HG02759 (cell line): Measurements from ENCODE around the gene AGPS.
A peak's percentile ranks its signal among the peaks of the same experiment; 100 is the strongest.
"Not testable (repeated sequence)": the region's sequence is repeated elsewhere in the genome, so short reads cannot be mapped to it uniquely, and the experiment has no call there.

Source experiments
- ATAC-seq: cut with Tn5 transposase; IDR thresholded peaks from one replicate; pipeline ENCODE4 v1.9.1; 2021; ENCODE audit warnings: mild to moderate bottlenecking, moderate library complexity; ENCODE audit not compliant: unreplicated experiment

AGPS gene

DNA sequence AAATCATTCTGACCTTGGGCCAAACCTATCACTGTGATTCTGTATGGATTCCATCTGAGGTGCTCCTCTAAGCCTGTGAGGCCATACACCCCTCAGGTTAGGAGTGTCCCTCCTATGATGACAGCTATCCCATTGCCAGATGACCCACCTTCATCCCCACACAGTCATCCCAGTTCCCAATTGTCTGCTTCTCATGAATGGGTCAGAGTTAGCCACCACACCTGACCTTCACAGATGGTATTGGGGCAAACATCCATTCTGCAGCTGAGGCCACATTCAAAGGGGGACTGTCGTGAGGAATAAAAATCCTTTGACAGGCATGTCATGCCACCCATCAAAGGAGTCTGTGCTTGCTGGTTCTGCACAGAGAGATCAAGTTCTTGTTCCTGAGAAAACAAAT lies 155.2 kb downstream of the AGPS start:
- ATAC-seq: no peak

DNA sequence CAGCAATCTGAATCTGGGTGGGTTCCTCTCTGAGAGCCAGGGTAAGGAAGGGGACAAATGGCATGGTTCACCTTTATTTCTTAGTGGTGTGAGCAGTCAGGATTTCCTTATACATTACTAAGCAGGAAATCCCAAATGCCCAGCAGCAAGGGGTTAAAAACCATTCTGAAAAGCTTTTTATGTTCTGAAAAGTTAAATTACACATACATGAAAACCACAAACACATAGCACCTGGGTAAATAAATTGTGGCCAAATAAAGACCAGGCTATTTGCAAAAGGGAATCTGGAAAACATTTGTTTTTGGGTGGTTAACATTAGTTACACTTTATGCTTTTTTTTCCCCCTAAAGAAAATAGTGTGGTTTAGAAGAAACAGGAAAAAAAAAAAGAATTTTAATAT lies 156.1 kb downstream of the AGPS start:
- no peak for ATAC-seq

DNA sequence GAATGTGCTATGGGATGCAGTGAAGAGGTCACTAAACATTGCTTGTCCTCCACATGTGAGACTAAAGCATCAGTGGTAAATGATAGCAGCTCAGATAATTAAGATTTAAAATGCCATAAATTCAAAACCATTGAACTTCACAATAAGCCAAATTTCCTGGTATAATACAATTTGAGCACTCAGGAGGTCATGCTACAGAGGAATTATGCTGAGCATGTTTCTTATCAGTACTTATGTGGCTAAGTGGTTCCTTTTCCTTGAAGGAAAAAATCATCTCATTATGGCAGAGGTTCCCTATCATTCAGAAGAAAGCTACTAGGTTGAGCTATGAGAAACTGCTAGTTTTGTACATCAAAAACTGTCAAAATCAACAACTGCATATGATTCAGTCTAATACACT lies 156.6 kb downstream of the AGPS start:
- ATAC-seq: no peak

DNA sequence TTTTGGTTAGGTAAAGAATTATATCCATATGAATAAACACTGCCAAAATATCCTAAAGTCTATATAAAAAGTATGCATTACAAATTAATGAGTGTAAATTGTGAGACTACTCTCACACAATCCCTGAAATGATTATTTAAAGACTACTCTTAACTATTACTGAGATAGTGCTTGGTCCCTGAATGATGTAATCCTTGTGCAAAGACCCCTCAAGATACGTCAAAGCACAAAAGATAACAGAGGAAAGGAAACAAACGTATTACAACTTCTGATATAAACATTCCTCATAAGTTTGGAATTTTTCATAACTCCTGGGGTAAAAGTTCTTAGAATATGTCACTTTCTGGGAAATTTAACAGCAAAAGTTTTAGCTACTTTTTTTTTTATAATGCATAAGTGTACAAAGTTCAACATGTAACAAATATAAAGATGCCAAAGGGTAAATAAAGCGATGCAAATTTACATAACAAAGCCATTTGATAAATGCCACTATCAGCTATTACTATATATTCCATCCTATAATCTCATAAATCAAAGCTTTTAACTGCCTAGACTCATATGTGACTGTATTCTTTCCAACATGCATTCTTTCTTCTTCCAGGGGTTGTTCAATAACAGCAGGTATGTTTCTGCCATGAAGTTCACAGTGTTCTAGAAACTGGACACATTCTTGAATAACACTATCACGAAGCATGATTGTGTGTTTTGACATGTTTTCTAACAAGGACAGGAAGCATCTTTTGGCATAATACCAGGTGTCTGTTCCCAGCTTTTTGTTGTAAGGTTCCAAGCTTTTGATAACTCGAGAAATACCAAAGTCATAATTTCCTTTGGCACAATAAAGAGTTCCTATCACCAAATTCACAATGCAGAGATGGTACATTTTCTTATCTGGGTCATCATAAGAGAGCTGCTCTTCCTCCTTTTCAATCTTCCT lies 158.0 kb downstream of the AGPS start:
- ATAC-seq: no peak

DNA sequence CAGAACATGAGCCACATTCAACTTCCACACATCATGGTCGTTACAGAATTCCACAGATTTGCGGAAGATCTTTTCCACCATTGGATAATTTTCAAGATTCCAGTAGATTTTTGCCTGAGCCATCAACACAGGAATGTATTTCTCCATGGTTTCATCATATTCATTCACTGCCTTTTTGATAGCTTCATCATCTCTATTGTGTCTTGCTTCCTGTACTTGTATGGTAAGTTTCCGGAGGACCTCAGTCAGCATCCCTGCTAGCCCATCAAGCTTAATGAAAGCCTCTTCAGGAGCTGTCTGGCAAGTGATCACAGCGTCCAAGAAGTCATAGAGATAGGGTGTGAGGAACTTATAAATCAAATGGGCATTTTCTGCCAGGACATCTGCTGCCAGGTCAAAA lies 158.8 kb downstream of the AGPS start:
- ATAC-seq: not testable (repeated sequence)

DNA sequence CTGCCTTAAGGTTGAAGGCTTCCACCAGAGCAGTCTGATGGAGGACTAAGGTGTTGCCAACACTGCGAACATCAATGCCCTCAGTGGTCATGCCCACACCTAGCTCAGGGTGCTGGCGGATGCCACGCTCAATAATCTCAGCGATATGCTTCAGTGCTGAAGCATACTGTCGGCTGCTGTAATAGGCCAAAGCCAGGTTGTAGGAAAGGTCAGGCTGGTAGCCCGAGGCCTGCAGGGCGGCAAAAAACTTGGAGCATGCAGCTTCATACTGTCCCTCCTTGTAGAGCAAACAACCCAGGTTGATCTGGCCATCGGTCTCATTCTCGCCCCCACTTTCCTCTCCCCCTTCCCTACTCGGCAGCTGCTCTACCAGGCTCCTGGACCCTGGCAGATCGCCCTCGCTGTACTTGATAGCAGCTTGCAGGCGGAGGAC lies 159.4 kb downstream of the AGPS start:
- no peak for ATAC-seq

DNA sequence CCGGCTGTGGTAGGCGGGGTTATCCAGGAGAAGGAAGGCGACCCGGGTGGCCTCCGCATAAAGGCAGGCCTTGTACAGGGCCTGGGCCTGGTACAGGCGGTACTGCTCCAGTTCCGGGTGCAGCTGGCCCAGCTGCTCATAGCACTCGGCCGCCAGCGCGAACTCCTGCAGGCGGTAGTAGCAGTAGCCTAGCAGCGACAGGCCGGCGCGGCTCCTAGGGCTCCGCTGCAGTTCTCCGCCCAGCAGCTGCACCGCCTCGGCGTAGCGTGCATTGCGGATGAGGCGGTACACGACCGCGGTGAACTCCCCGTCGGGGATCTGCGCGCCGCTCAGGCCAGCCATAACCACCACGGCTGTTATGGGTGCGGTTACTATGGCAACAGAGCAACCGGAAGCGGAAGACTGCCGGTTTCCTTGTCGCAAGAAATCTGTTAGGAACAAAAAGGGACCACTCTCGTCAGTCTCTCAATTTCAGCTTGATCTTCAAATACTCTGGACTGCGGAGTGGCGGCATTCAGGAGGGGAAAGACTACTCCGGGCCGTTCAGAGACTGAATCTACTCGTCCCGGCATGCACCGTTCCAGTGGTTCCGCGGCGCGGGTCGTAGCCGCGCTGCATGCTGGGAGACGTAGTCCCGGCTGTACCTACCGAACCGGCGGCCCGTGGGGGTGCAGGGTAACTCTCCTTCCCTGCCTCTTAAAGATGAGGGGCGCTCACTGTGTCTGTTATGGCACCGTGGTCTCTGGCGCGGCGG lies 160.0 kb downstream of the AGPS start:
- peak; percentile 95 for ATAC-seq

DNA sequence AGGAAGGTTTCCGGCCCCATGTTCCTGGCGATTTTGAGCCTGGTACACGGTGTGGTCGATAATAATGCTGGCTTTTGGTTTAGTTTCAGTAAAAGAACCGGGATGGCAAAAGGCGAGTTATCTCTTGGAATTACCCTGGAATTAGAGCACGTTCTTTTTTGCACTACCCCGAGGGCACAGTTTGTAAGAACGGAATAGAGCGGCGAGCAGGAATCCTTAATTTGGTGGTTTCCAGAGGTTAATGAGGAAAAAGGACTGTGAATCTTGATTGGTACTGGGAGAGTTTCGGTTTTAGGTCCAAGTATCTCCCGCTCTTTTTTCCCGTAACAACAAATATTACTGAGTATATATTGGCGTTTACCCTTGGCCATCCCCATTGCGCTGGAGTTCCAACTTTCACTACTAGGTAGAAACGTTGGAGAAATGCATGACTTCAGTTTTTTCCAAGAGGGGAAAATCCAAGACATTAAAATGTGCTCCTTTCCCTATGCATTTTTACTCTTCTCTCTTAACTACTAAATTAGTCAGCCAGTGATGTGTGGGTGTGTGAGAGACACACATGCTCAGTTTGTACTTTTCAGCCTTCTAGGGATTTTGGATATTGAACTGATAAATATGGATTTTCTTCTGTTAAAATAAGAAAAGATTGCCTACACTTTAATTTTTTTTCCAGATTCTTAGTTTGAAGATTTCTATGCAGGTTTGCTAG lies 160.8 kb downstream of the AGPS start:
- ATAC-seq: no peak

DNA sequence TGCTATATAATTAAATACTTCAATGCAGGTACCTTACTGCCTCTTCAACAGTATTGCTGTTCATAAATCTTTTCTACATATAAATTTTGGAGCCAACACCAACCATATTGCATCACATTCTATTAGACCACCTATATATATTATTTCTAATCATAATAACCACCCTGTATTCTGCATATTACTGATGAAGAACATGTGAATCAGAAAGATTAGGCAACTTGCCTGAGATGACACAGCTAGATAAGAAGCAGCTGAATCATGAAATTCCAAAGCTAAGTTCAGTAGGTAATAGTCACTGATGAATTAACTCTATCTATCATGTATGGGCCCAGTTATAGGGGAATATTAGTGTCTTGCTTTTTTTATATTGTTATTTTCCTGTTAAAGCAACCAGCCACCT lies 161.8 kb downstream of the AGPS start:
- no peak for ATAC-seq

DNA sequence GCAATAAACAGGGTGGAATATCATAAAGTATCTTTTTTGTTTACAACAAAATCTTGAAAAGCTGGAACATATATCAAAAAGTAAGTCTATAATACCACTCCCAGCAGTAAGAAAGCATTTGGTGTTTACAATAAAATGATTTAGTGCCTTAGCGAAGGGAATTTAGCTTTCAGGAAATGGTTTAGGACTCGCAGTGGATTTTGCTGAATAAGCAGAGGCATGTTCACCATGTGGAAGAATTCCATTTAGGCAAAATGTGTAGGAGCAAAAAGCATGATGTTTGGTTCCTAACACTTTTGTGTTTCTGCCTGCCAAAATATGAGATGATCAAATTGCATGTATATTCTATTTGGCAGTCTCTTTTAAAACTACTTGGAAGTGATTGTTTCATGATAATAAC lies 163.6 kb downstream of the AGPS start:
- no peak for ATAC-seq

DNA sequence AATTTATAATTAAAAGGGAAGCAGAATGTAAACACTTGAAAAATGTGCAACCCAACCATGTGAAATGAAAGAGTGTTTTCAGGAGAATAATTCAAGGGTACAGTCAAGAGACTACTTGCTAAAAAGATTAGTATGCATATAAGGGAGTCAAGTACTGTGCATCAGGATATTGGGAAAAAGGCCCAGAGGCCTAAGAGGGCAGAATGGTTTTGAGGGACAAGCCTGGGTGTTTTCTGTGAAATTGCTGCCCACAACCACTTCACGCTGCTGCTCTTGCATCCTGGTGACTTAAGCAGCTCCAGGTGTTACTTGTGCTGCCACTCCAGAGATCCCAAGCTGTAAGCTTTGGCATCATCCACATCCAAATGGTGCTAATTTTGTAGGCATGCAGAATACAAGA lies 165.2 kb downstream of the AGPS start:
- ATAC-seq: no peak

DNA sequence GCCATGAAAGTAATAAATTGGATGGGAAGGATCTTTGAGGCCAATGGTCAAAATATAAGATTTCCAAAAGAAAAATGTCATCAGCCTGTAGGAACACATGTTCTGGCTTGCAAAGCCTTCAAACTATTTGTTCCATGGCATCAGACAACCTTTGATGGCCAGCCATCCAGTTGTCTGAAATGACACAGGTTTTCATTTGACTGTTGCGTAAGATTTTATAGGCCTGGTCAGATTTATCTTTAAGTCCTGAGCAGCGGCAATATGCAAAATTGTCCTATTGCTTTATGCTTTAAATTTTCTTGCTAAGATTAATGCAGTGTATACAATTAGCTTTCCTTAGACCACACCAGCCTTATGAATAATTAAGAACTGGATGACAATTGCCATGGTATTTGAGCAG lies 167.1 kb downstream of the AGPS start:
- no peak for ATAC-seq

DNA sequence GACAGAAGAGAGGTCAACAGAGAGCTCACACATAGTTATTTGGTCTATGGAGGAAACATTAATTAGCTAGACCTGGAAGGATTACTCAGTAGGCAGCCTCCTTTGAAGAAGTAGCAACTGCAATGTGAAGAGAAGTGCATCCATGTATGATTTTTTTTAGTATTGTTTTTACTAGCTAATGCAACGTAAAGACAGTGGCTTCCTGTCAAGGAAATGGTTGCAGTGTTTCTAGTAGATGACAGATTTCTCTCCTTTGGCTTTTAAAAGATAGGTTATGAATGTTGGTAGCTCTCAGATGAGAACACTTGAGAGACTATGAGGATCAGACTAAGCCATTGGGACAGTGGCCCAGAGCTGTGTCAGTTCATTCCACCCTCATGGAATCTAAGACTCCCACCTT lies 175.8 kb downstream of the AGPS start:
- ATAC-seq: no peak

DNA sequence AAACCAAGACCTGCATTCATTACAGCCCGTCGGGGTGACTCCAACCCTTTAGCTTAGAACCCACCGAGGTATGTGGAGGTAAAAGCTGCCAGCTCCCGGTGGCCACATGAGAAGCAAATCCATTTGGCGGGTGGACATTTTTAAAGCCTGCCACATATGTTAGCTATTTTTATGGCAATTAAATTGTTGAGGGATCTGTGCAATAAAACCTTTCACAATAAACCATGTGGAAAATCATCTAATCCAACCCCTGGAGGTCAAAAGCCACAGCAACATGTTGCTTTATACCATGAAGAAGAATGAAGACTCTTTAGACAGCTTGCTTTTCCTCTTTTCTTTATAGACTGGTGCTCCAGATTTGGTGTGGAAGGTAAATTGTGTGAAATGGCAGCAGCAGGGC lies 176.3 kb downstream of the AGPS start:
- no peak for ATAC-seq

DNA sequence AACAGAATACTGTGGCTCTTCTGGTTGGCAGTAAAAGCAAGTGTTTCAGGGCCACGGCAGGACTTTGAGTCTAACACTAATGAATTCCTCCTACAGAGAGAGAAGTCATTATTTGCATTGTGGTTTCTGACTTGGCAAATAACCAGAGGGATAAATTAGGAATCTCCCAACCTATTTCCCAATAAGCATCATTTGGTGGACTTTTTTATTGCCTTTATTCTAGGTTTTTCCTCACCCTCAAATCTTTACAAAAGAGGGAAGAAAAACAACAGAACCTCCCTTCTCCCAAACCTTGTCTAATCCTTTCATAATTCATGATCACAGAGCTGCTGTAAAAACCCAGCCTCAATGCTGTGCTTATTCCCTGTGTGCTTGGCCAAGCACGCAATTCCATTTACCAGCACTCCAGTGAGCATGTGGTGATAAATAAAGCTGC lies 179.7 kb downstream of the AGPS start:
- no peak for ATAC-seq

DNA sequence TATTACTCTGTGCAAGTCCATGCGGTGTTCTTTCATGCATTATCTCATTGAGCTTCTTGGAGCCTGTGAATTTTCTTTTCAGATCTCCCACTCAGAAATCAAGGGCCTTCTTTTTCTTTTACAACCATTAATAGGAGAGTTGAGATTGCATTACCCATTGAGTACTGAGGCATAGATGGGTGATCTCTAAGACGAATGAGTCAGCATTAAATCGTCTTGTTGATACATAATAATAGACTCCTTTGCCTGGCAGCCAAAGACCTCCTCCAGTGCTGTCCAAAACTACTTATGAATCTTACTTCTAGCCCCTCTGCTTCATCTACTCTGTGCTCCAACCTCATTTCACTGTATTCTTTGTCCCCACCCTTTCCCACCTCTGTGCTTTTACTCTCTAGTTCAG lies 180.5 kb downstream of the AGPS start:
- ATAC-seq: no peak

DNA sequence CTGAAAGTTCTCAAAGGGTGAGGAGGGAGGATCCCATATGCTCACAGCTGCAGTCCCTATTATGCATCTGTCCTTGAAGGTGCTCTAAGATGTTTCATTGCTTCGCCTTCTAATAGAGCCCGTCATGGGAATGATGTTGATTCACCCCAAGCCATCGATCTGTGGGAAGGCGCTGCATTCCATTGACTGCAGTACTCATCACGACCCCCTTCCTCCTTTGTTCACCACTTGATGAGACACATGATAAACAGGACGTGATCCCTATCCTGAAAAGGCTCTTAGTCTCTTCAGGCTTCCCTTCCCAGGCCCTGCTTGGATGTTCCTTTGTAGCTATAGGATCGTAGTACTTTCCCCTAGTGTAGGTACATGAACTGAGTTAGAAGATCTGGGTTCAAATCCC lies 181.8 kb downstream of the AGPS start:
- no peak for ATAC-seq

DNA sequence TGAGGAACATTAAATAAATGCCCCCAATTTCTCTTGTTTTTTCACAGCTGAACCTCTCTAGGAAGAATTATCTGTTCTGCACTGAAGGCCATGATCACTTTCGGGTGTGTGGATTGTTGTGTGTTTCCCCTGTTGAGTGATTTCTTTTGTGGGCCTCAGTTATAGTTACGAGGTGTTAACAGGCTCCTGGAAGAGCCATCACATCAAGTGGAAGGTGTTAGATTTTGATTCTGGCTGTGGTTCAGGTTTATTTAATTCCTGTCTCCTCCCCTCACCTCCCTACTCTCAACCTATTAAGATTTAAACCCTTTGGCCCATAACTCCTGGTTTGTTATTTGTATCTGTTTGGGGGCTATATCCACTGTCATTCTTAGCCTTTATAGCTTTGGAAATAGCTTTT lies 182.8 kb downstream of the AGPS start:
- ATAC-seq: no peak

DNA sequence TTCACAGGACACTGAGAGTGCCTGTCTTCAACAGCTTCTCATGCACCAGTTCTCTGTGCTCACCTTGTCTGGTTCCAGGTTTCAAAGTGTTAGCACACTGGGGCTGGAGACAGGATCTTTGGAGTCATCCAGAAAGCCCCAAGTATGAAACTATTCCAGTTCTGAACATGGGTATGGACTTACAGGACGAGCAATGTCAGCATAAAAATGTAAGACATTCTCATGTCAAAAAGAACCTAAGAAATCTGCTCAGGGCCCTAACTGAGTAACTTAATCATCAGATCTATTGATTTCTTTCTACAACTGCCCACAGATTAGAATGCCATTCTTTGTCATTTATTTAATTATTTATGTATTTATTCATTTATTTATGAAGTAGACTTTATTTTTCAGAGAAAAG lies 184.5 kb downstream of the AGPS start:
- no peak for ATAC-seq

DNA sequence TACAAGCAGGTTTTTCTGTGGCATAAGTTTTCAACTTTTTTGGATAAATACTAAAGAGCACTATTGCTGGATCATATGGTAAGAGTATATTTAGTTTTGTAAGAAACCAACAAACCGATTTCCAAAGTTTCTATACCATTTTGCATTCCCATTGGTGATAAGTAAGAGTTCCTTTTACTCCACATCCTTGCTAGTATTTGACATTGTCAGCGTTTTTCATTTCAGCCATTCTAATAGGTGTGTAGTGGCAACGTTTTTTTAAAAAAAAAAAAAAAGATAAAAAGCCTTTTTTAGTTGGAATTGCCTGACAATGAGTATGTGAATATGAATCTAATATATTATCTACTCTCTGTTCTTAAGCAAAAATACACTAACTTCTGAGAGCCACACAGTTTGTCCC lies 185.9 kb downstream of the AGPS start:
- no peak for ATAC-seq

DNA sequence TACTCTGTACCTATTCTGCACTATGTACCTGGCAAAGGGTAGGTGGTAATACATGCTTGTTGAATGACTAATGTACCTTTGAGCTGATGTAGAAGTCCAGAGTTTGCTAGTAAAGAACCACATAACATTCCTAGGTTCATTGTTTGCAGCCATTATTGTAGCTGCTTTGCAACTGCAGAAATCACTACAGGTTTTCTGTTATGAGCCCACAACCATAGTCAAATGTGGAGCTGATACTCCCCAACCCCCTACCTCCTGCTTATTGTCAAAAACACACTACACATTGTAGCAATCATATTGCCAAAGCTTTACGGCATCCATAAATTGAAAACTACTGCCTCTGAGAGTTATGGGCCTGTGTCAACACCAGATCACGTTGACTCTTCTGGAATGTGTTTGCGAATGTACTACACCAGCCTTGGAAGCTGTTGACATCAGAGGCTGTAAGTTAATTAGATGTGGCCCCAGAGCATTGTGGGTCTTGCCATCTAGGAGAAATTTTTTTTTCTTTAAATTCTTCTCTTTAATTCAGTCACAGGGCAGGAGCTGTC lies 187.0 kb downstream of the AGPS start:
- ATAC-seq: no peak
